G401 (cell line): ENCODE results near the gene POU6F1. TPM values are rescaled to one million over a fixed set of nuclear protein-coding genes. Genes with fewer than 3 reads are reported as not detected.
A peak's percentile ranks its signal among the peaks of the same experiment; 100 is the strongest.
"Not testable (repeated sequence)": the region's sequence is repeated elsewhere in the genome, so short reads cannot be mapped to it uniquely, and the experiment has no call there.

Source experiments
- DNase-seq: peaks from one replicate; pipeline ENCODE4 v3.0.0-alpha.2; 2015; ENCODE audit warnings: low spot score
- in situ Hi-C: cut with HindIII; loops from 2 replicates; pipeline ENCODE4 v1.10.0; 2016; ENCODE audit warnings: low sequenced_read_pairs, mixed read lengths
- total RNA-seq: library from RNA; depleted of rRNA; stranded (reverse); fragments of >200 nt; shearing (Covaris generic); gene quantifications from 2 replicates; pipeline ENCODE4 v1.2.3, GENCODE V29; 2014; rRNA removed

The POU6F1 gene, protein sequence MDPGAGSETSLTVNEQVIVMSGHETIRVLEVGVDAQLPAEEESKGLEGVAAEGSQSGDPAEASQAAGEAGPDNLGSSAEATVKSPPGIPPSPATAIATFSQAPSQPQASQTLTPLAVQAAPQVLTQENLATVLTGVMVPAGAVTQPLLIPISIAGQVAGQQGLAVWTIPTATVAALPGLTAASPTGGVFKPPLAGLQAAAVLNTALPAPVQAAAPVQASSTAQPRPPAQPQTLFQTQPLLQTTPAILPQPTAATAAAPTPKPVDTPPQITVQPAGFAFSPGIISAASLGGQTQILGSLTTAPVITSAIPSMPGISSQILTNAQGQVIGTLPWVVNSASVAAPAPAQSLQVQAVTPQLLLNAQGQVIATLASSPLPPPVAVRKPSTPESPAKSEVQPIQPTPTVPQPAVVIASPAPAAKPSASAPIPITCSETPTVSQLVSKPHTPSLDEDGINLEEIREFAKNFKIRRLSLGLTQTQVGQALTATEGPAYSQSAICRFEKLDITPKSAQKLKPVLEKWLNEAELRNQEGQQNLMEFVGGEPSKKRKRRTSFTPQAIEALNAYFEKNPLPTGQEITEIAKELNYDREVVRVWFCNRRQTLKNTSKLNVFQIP
- total RNA-seq, result 0.98 and 4.1 TPM in 2 replicates

DNA sequence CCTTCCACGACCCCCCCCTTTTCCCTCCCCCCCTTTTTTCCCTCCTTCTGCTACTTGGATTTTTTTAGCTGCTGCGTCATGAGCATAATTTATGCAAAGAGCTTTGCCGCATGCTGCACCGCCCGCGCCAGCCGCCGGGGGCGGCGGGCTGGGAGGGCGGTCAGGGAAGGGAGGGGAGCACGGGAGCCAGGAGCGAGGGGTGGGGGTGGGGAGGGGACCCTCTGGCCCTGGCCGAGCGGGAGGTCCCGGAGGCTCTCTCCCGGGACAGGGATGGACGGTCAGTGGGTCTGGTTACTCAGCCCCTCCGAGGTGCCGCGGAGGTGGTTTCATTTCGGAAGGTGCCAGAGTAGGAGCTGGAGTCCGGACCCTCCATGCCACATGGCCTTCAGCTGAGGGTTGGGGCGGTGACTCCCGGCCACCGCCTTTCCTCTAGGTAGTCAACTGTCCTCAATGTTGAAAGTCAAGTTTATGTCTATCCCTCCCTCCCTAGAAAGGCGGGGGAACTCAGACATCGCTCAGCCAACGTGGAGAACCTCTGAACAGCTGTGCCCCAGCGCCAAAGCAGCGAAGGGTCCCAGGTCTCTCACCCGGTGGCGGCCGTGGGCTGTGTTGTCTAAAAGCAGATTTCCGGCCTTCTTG is at the start of gene POU6F1:
POU6F1 (minus strand) TSS at position 95 of the 639 bp plus-strand sequence. CDS start 11,226 bp downstream, outside the sequence.
- in situ Hi-C loops, result no loop called here
- peak; percentile 84 for DNase-seq

DNA sequence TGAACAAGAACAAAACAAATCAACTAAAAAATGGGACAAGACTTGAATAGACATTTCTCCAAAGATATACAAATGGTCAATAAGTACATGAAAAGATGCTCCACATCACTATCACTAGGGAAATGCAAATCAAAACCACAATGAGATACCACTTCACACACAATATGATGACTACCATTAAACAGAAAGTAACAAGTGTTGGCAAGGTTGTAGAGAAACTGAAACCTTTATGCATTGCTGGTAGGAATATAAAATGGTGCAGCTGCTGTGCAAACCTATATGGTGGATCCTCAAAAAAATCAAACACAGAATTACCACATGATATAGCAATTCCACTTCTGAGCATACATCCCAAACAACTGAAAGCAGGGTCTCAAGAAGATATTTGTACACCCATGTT is 47.2 kb upstream of the POU6F1 start:
- no peak for DNase-seq
- in situ Hi-C loops, result no loop called here

DNA sequence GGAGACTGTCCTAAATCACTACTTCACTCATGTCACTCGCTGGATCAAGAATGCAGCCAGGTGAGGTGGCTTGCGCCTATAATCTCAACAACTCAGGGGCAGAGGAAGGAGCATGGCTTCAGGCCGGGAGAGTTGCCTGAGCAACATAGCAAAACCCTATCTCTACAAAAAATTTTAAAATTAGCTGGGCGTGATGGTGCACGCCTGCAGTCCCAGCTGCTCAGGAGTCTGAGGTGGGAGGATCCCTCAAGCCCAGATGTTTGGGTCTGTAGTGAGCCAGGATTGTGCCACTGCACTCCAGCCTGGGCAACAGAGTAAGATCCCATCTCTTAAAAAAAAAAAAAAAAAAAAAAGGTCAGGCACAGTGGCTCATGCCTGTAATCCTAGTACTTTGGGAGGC is 46.4 kb upstream of the POU6F1 start:
- no peak for DNase-seq
- in situ Hi-C loops, result no loop called here

DNA sequence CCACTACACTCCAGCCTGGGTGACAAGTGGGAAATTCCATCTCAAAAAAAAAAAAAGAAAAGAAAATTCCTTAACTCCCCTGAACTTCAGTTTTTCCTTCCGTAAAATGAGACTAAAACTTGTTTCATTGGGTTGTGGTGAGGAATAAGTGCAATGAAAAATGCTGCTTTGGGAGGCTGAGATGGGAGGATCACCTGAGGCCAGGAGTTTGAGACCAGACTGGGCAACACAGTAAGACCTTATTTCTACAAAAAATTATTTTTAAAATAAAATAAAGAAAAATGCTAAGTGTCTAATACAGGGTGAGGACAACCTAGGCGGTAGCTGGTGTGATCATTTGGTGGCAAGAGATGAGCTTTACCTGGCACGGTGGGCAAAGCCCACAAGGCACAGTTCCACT is 45.5 kb upstream of the POU6F1 start:
- in situ Hi-C loops, result no loop called here

DNA sequence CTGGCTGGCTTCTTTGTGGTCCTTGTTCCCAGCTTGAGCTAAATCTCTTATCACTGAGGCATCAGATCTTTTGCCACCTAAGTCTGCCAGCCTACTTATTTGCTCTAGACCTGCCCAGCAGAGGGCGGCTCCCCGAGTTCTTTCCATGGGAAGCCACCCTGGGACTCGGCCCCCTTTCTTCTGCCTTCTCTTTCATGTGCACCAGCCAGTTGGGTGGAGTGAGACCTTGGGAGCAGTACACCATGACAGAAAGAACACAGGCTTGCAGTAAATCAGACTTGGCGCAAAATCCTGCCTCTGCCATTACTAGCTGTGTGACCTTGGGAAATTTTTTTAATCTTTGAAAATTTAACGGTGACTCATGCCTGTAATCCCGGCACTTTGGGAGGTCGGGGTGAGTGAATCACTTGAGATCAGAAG is 44.9 kb upstream of the POU6F1 start:
- DNase-seq, result no peak
- in situ Hi-C loops, result no loop called here

More for the DNA sequence above, 45.5 kb upstream of the POU6F1 start:
- DNase-seq, result no peak

DNA sequence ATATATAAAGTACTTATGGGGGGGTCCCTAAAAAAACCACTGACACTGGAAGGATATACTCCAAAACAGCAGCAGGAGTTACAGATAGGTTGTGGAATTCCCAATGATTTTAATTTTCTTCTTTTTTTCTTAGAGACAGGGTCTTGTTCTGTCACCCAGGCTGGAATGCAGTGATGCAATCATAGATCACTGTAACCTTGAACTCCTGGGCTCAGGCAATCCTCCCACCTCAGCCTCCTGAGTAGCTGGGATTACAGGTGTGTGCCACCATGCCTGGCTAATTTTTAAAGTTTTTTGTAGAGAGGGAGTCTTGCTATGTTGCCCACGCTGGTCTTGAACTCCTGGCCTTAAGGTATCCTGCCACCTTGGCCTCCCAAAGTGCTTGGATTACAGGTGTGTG is 41.7 kb upstream of the POU6F1 start:
- DNase-seq, in situ Hi-C loops: not testable (repeated sequence)

DNA sequence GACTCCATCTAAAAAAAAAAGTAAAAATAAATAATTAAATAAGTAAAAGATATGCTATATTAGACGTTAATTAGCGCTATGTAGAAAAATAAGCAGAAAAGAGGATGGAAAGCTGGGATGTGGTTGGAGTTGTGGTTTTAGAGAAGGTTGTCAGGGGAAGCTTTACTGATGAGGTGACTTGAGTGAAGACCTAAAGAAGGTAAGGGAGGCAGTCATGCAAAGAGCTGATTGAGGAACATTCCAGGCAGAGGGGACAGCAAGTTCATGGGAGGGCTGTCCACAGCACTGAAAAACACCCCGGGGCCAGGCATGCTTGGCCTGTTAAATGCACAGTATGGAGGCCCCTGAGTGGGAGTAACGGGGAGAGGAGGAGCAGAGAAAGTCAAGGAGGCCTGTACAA is 36.7 kb upstream of the POU6F1 start:
- in situ Hi-C loops, result no loop called here
- DNase-seq, result no peak

DNA sequence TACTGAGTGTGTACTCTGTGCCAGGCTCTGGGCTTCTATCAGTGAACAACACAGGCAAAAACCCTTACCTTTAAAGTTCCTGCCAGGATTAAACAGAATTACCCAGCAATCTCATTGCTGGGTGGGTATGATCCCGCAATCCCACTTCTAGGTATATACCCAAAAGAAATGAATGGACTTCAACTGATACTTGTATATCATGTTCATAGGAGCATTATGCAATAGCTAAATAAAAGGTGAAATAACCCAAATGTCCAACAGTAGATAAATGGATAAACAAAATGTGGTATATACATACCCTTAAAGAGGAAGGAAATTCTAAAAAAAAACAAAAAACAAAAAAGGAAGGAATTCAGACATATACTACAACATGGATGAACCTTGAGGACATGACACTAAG is 35.4 kb upstream of the POU6F1 start:
- in situ Hi-C loops, result no loop called here

DNA sequence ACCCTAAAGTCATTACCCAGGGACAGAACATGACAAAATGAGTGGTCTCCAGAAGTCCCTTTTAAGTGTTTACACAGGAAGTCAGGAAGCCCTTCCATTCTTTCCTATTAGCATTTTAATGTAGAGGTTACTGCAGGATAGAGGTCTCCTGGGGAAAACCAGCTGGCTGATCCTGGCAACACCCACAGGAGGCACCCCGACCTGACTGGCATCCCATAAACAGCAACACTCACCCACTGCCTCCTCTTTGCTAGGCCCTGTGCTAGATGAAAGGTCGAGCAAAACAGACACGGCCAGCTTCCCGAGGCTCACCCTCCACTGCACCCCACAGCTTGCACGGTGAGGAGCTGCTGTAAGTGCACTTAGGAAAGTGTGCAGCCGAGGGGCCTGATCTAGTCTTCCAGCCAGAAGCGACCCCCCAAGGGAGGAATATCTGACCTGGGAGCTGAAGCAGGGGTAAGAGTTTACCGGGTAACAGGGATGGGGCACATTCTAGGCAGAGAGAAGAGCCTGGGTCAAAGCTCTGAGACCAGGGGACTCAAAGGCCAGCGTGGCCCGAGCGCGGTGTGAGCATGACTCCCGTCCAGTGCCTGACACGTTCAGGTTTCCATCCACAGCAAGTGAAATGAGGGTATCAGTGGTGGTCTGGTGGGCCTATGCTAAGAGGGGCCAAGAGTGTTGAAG is 29.8 kb upstream of the POU6F1 start:
- in situ Hi-C loops, result no loop called here
- no peak for DNase-seq

More for the DNA sequence above, 35.4 kb upstream of the POU6F1 start:
- DNase-seq, result no peak

DNA sequence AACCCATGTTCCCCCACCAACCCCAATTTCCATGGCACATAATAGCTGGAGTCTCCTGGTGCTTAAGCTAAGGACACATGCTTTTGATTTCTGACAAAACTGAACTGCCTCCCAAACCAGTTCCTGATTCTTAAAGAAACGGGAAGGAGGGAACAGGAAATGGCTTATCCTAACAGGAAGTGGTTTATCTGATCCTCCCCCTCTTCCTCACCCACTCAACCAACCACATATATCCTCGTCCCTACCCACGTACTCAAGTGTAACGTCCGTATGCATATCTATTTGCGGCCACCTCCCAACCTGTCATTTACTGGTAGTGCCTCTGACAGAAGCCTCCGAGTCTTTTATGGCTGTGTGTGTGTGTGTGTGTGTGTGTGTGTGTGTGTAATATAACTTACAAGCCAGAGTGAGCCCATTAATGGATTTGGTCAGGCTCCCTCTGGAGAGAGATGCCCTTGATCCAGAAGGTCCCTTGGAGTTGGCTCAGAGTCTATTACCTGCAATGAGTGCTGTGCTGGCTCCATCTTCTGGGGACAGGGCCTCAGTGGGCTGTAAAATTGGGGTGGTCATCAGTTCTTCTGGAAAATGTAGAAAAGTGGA is 28.5 kb upstream of the POU6F1 start:
- DNase-seq, result no peak
- in situ Hi-C loops, result no loop called here

DNA sequence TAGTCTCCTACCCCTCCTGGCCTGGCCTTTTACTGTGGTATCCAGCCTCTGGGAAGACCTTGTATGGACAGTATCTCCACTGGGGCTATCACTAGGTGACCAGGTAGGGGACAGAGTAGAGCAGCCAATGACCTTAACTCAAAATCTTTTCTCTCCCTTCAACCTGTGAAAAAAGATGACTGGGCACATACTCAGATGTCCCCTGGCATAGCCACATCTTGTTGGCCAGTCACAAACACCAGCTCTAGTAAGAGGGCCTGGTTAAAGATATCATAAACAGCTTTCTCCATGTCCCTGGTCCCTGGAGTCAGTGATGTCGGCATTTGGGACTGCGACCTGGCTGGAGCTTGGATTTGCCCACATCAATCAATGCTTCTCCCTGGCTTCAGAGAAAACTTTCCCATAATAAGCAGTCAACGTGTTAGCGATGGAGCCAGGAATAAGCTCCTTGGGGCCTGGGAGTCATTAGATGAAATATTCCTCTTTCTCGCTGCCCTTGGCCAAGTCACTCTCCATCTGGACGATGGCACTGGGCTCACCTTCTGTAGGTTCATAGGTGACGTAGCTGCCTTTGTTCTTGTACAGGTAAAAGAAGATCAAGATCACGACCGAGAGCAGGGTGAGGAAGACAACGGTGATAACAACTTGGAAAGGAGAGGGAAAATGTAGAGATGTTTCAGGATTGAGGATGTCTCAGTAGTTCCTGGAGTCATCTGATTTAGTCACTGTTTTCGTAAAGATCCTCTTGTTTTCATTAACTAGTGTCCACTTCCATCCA is 27.8 kb upstream of the POU6F1 start:
- in situ Hi-C loops, result no loop called here
- no peak for DNase-seq

DNA sequence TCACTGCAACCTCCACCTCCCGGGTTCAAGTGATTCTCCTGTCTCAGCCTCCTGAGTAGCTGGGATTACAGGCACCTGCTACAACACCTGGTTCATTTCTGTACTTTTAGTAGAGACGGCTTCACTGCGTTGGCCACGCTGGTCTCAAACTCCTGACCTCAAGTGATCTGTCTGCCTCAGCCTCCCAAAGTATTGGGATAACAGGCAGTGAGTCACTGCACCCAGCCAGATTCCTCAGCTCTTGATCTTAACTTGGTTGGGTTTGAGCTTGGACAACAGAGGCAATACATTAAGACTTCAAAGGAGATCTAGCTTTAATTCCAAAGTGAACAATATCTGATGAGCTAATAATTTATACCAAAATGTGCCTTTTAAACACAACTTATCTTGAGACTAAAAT is 26.4 kb upstream of the POU6F1 start:
- in situ Hi-C loops, result no loop called here

DNA sequence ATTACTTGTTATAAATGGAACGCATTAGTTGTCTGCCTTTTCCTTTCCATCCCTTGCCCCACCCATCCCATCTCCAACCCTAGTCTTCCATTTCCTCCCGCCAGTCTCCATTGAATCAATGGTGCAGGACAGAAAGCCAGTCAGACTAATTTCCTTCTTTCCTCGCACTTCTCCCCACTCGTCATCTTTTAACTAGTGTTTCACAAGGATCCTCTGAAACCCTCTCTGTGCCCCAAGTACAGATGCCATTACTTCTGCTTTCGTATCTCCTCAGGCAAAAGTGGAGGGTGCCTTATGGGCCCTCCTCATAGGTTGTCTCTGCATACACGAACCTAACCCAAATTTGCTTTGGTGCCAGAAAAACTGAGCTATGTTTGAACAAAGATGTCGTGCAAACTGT is 25.0 kb upstream of the POU6F1 start:
- in situ Hi-C loops, result no loop called here
- no peak for DNase-seq

More for the DNA sequence above, 26.4 kb upstream of the POU6F1 start:
- no peak for DNase-seq

DNA sequence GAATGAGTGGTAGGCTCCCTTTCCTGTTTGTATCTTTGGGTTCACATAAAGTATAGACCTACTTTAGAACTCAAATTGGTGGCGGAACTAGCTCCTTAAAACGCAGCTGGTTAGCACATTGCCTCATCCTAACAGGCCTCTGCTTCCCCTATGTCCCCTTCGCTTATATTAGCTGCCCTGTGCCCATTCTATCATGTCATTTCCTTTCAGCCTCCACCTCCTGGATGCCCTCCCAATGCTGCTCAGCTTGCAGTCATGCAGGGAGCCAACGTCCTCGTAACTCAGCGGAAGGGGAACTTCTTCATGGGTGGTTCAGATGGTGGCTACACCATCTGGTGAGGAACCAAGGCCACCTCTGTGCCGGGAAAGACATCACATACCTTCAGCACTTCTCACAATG is 24.3 kb upstream of the POU6F1 start:
- in situ Hi-C loops, result no loop called here
- no peak for DNase-seq

DNA sequence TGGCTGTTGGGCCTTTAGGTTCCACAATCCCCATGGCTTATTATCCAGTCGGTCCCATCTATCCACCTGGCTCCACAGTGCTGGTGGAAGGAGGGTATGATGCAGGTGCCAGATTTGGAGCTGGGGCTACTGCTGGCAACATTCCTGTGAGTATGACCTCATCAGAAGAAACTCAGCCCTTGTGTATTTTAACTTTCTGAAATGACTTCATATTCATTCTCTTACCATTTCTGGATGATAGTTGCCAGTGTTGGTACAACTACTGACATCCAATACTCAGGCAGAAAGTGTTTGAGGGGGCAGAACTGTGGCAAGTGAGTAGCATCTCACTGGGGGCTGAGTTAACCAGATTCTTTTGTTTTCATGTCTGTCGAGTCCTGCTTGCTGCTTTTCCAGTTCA is 23.1 kb upstream of the POU6F1 start:
- in situ Hi-C loops, result no loop called here
- no peak for DNase-seq

DNA sequence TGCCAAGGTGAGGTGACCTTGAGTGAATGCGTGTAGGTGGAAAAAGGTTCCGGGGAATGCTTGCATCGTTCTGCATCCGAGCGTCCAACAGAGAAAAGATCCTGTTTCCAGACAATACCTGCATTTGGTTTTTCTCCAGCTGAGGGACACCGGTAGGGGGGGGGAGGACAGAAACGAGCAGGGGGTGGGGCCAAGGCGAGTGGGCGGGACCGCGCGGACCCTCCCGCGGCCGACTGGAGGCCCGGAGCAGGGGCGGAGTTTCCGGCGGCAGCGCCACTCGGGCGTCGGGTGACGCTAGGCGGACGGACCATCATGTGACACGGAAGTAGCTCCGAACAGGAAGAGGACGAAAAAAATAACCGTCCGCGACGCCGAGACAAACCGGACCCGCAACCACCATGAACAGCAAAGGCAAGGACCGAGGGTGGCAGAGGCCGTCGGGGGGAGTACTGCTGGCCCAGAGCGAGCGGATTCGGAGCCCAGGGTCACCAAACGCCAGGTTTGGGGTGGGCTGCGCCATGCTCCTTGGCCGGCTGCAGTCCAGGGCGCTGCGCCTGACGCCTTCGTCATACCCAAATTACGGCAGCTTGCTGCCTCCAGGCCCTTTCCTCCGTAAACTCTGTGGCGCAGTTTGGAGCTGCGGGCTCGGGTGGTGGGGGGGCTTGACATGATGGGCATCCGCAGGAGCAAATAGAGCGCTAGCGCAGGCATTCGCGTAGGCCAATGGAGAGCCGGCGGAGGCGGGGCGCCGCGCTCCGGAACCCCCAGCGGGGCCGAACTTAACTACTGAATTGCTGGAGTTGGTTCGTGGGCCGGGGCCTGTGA is 20.9 kb upstream of the POU6F1 start, which contains the start of gene DAZAP2:
DAZAP2 (plus strand) TSS at position 317 of the 825 bp plus-strand sequence; CDS start at position 399, 82 bp downstream.
- peak; percentile 97 for DNase-seq
- in situ Hi-C loops, result no loop called here

DNA sequence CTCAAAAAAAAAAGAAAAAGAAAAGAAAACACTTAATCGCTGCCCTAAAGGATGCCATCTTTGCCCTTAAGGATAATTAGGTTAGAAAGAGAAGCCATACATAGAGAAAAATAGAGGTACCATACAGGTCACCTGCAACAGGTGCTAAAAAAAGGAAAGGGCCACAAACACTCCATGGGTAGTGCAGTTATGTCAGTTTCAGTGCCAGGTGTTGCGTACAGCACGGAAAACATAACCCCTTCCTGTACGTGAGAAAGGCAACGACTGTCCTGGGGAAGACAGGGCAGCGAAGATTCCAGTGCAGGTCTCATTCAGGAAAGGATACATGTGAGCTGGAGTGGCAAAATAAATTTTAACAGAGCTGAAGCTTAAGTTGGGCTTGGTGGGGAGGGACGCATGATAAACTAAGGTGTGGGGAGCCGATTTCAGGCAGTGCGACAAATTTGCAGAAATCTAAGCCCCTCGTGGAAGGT is 20.2 kb upstream of the POU6F1 start:
- in situ Hi-C loops, result no loop called here
- no peak for DNase-seq

DNA sequence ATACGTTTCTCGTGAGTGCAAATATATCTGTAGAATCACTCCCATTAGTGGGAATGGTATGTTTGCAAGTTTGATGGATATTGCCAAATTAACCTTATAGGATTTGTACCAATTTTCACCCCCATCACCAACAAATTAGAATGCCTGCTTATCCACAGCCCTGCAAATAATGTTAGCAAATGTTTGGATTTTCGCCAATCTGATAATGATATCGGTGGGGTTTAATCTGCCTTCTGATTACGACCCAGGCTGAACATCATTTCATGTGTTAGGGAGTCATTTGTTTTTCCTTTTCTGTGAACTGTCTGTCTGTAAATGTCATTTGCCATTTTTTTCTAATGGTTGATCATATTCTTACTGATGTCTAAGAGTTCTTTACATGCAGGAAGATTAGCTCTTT is 16.7 kb upstream of the POU6F1 start:
- in situ Hi-C loops, result no loop called here
- no peak for DNase-seq
